ENCODE results near the gene FAM200B. TPM values are rescaled to one million over a fixed set of nuclear protein-coding genes. Genes with fewer than 3 reads are reported as not detected.

Gene FAM200B
- total RNA-seq, 1 donor from 2014 or later = 39.5 TPM

DNA sequence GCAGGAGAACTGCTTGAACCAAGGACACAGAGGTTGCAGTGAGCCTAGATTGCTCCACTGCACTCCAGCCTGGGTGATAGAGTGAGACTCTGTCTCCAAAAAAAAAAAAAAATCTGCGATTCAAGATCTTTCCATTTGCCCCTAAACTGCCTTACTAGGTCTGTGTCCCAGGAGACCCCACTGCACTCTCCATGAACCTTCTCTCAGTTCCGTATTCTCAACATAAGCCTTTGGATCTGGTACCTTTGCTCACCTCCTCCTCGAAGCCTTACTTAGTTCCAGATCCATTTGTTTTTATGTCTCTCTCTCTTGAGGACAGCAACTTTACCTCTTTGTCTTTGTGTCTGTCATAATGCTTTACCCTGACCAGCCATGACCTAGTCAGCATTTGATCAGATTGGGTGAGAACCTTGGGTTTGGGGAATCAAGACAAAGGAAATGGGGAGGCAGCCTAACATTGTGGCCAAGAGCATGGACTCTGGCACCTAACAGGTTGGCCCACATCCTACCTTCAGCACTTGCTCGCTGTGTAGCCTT lies 55.0 kb downstream of the FAM200B start:
- Mint-ChIP-seq H3K36me3 (ENCODE audit: low read depth) (peaks cover 4% of the 10 kb centered on the region), H3K9me3 (peaks cover 7% of the 10 kb centered on the region), H3K4me3 (no peak overlapping the region), H3K27ac (ENCODE audit: unreplicated experiment) (no peak overlapping the region), H3K4me1 (no peaks in the 10 kb centered on the region), H3K27me3 (ENCODE audit: low read depth) (no peaks in the 10 kb centered on the region)
- TF ChIP-seq, protein P1, sequence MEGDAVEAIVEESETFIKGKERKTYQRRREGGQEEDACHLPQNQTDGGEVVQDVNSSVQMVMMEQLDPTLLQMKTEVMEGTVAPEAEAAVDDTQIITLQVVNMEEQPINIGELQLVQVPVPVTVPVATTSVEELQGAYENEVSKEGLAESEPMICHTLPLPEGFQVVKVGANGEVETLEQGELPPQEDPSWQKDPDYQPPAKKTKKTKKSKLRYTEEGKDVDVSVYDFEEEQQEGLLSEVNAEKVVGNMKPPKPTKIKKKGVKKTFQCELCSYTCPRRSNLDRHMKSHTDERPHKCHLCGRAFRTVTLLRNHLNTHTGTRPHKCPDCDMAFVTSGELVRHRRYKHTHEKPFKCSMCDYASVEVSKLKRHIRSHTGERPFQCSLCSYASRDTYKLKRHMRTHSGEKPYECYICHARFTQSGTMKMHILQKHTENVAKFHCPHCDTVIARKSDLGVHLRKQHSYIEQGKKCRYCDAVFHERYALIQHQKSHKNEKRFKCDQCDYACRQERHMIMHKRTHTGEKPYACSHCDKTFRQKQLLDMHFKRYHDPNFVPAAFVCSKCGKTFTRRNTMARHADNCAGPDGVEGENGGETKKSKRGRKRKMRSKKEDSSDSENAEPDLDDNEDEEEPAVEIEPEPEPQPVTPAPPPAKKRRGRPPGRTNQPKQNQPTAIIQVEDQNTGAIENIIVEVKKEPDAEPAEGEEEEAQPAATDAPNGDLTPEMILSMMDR (conservative IDR thresholded peaks at IDR 0.05) = no peak
- no peak for DNase-seq (ENCODE audit: low read depth, low spot score)

DNA sequence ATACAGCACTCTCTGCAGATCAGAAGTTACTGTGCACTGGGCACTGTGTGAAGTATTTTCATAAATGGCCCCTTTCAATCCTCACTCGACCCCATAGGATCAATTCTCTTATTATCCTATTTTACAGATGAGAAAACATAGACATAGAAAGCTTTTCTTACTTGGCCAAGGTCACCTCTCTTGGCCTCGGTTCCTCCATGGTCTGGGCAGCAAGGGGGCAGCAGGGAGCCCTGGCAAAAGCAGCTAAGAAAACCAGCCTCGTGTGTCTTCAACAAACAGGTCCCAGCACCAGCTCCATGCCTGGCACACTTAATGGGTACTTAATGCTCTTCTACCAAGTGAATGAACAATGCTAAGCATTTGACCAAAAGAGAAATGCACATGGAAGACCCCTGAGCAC lies 55.6 kb downstream of the FAM200B start:
- no peak for DNase-seq (ENCODE audit: low read depth, low spot score)
- peaks cover 8% of the 10 kb centered on the region for H3K9me3 Mint-ChIP-seq
- H3K27ac Mint-ChIP-seq (ENCODE audit: unreplicated experiment) = no peak overlapping the region
- no peaks in the 10 kb centered on the region for H3K4me1 Mint-ChIP-seq
- no peaks in the 10 kb centered on the region for H3K27me3 Mint-ChIP-seq (ENCODE audit: low read depth)
- TF ChIP-seq, protein P1 (conservative IDR thresholded peaks at IDR 0.05) = no peak
- H3K36me3 Mint-ChIP-seq (ENCODE audit: low read depth) = peaks cover 6% of the 10 kb centered on the region
- H3K4me3 Mint-ChIP-seq = no peak overlapping the region

DNA sequence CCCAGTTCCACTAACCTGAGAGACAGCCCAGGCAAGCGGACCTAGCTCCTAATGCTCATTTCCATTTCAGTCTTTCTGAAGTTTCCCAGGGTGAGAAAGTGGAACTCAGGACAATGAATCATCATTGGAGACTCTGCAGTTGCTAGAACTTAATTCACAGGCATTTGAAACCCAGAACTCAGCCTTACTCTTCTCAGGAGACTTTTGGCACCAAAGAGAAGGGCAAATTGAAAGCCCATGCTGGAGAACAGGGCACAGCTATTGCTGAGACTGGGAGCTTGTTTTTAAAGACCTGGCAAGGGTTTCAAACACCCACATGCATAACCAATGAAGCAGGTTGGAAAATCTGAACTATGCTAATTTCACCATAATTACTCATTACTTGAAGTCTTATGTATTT lies 57.2 kb downstream of the FAM200B start:
- DNase-seq (ENCODE audit: low read depth, low spot score) = no peak
- TF ChIP-seq, protein P1 (conservative IDR thresholded peaks at IDR 0.05) = no peak
- Mint-ChIP-seq H3K27me3 (ENCODE audit: low read depth) (no peaks in the 10 kb centered on the region), H3K4me1 (no peaks in the 10 kb centered on the region), H3K9me3 (peaks cover 9% of the 10 kb centered on the region), H3K27ac (ENCODE audit: unreplicated experiment) (no peak overlapping the region), H3K36me3 (ENCODE audit: low read depth) (peaks cover 7% of the 10 kb centered on the region), H3K4me3 (no peak overlapping the region)

Other genes starting within 250 kb of the FAM200B start
- 26.2 and 27.8 TPM in 2 replicates for gene CC2D2A, start 211.9 kb upstream of the FAM200B start, total RNA-seq
- 71.2 and 74.3 TPM in 2 replicates for gene FBXL5, start 26.5 kb upstream of the FAM200B start, total RNA-seq
- gene BST1, start 21.2 kb downstream of the FAM200B start, total RNA-seq = 0.75 and 1.1 TPM in 2 replicates
- gene CD38, start 96.5 kb downstream of the FAM200B start, total RNA-seq = 0.05 and 0.11 TPM in 2 replicates